CD14-positive monocyte (primary cell): ENCODE results near the gene FAM117A. TPM values are rescaled to one million over a fixed set of nuclear protein-coding genes. Genes with fewer than 3 reads are reported as not detected.

Experiments
- DNase-seq, 3 donors: peaks; one replicate each; pipeline ENCODE4 v3.0.0-alpha.2; 2011 to 2022
- H2AFZ ChIP-seq: 2 replicates; pipeline ENCODE4 v1.6.0; 2012; ENCODE audit warnings: mild to moderate bottlenecking, low read depth, low read length, inconsistent platforms; ENCODE audit not compliant: insufficient read depth, poor library complexity, severe bottlenecking
- H3K27ac ChIP-seq, 2 donors: 1 replicate in 1 of 2; 2 replicates in 1 of 2; pipeline ENCODE4 v1.5.1; 2012 to 2013; ENCODE audit warnings: low read length in 2 of 2, control low read depth in 1 of 2, inconsistent platforms in 1 of 2, low read depth in 1 of 2, mild to moderate bottlenecking in 1 of 2
- H3K27me3 ChIP-seq, 2 donors: one replicate each; pipeline versions ENCODE4 v1.6.0 to v1.6.1; 2011 to 2013; ENCODE audit warnings: low read length in 2 of 2; ENCODE audit not compliant: control insufficient read depth in 2 of 2, insufficient read depth in 2 of 2
- H3K36me3 ChIP-seq, 2 donors: replicated peaks in 1 of 2; 1 replicate in 1 of 2; 2 replicates in 1 of 2; pipeline versions ENCODE4 v1.5.1 to v1.6.1; 2012 to 2013; ENCODE audit warnings: low read length in 2 of 2, control low read depth in 1 of 2, inconsistent platforms in 1 of 2, mild to moderate bottlenecking in 1 of 2; ENCODE audit not compliant: insufficient read depth in 2 of 2, control insufficient read depth in 1 of 2
- H3K4me1 ChIP-seq, 2 donors: 1 replicate in 1 of 2; 2 replicates in 1 of 2; pipeline versions ENCODE4 v1.5.1 to v1.6.1; 2012 to 2013; ENCODE audit warnings: low read length in 2 of 2, control low read depth in 1 of 2, inconsistent platforms in 1 of 2, mild to moderate bottlenecking in 1 of 2, moderate library complexity in 1 of 2; ENCODE audit not compliant: insufficient read depth in 2 of 2, control insufficient read depth in 1 of 2
- H3K4me2 ChIP-seq: replicated peaks from 2 replicates; pipeline ENCODE3; 2012; ENCODE audit warnings: low read length, moderate library complexity, mild to moderate bottlenecking; ENCODE audit not compliant: poor library complexity, severe bottlenecking; ENCODE audit errors: extremely low read depth
- H3K4me3 ChIP-seq, 3 experiments: fragments of 200-600 bp in 1 of 3; sonication (generic) in 1 of 3; replicated peaks in 1 of 3; 1 replicate in 2 of 3; 2 replicates in 1 of 3; pipeline ENCODE4 v1.5.1; 2011 to 2013; ENCODE audit warnings: low read length in 3 of 3, mild to moderate bottlenecking in 3 of 3, control low read depth in 2 of 3, low read depth in 2 of 3, inconsistent platforms in 1 of 3, moderate library complexity in 1 of 3
- H3K79me2 ChIP-seq: 2 replicates; pipeline ENCODE4 v1.6.0; 2012; ENCODE audit warnings: mild to moderate bottlenecking, control low read depth, inconsistent platforms, low read length, moderate library complexity; ENCODE audit not compliant: insufficient read depth
- H3K9ac ChIP-seq: 2 replicates; pipeline ENCODE4 v1.6.0; 2017; ENCODE audit warnings: low read length, mild to moderate bottlenecking; ENCODE audit not compliant: insufficient read depth, poor library complexity, severe bottlenecking
- H3K9me3 ChIP-seq, 2 donors: replicated peaks in 1 of 2; 1 replicate in 1 of 2; 2 replicates in 1 of 2; pipeline versions ENCODE4 v1.5.1 to v1.6.1; 2012 to 2013; ENCODE audit warnings: low read length in 2 of 2, control low read depth in 1 of 2; ENCODE audit not compliant: control insufficient read depth in 1 of 2, insufficient read depth in 1 of 2
- H4K20me1 ChIP-seq: 2 replicates; pipeline ENCODE4 v1.6.0; 2012; ENCODE audit warnings: mild to moderate bottlenecking, low read length, control low read depth, moderate library complexity; ENCODE audit not compliant: insufficient read depth
- H3K27ac Mint-ChIP-seq, 7 donors: one replicate each; pipeline ENCODE4 v1.8.0; 2020; ENCODE audit warnings: mild to moderate bottlenecking in 7 of 7, mixed read lengths in 7 of 7, moderate library complexity in 6 of 7, inconsistent platforms in 2 of 7
- H3K27me3 Mint-ChIP-seq, 3 donors: one replicate each; pipeline ENCODE4 v1.8.0; 2021 to 2022; ENCODE audit warnings: low read depth in 3 of 3, mild to moderate bottlenecking in 3 of 3, mixed read lengths in 3 of 3, moderate library complexity in 3 of 3, inconsistent platforms in 1 of 3
- H3K36me3 Mint-ChIP-seq, 2 donors: one replicate each; pipeline ENCODE4 v1.8.0; 2020; ENCODE audit warnings: mixed read lengths in 2 of 2, inconsistent platforms in 1 of 2, mild to moderate bottlenecking in 1 of 2
- H3K4me1 Mint-ChIP-seq: one replicate; pipeline ENCODE4 v1.8.0; 2020; ENCODE audit warnings: mild to moderate bottlenecking, mixed read lengths
- H3K4me3 Mint-ChIP-seq, 2 donors: one replicate each; pipeline ENCODE4 v1.8.0; 2020; ENCODE audit warnings: mild to moderate bottlenecking in 2 of 2, mixed read lengths in 2 of 2, moderate library complexity in 1 of 2
- H3K9me3 Mint-ChIP-seq, 7 donors: one replicate each; pipeline ENCODE4 v1.8.0; 2020 to 2022; ENCODE audit warnings: mixed read lengths in 7 of 7, mild to moderate bottlenecking in 6 of 7, moderate library complexity in 6 of 7, inconsistent platforms in 2 of 7
- CTCF ChIP-seq: fragments of 200-600 bp; IDR thresholded peaks from one replicate; pipeline ENCODE4 v1.8.0; 2022; ENCODE audit warnings: antibody characterized with exemption, mild to moderate bottlenecking
- WGBS: methylation state at CpG from one replicate; pipeline ENCODE4 v1.1.5; 2013; ENCODE audit warnings: missing lambda C conversion rate; ENCODE audit not compliant: insufficient coverage; 5-methylcytosine and 5-hydroxymethylcytosine counted together
- intact Hi-C, 2 donors: fragments of 100-400 bp; cut with micrococcal nuclease; formaldehyde crosslinking; loops; one replicate each; pipeline versions ENCODE4 v1.15.0 to v1.15.1; 2023
- polyA plus RNA-seq, 3 donors: library from polyadenylated mRNA; depleted of rRNA in 1 of 3; unstranded in 2 of 3; stranded (reverse) in 1 of 3; fragments of 300-500 nt in 2 of 3; fragments of >200 nt in 1 of 3; fragmentation: Illumina TruSeq in 2 of 3; gene quantifications; 1 replicate in 2 of 3; 2 replicates in 1 of 3; pipeline ENCODE4 v1.2.3, GENCODE V29; 2012 to 2021

The FAM117A gene
- polyA plus RNA-seq, 3 donors: 11.8 to 34.9 (median 17.9) TPM

DNA sequence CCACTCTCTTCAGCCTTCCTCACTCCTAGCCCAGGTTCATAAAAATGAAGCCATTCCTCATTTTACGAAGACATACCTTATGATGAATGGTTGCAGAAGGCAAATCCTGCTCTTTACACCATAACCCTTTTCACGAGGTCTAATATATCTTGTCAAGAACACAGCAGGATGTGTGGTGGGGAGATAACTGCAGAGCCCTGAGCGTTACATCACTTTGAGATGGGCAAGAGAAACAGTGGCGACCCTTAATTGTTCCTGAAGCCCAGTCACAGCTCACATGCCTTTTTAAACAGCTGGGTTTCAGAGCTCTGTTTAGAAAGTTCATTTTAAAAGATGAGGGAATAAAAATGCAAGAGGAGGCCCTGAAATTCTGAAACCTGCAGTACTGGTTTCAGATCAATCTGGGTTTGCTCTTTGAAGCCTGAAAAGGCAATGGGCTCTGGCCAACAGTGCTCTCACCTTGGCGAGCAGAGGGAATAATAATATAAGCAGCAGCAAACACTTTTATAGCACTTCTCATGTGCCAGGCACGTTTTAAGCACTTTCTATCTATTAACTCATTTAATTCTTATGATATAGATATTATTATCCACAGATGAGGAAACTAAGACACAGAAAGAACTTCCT is 2.9 kb downstream of the FAM117A start:
- H3K27me3 ChIP-seq: no peaks in the 10 kb centered on the region
- no peak overlapping the region for H3K27ac ChIP-seq
- H3K36me3 ChIP-seq: peaks cover 10 to 12% of the 10 kb centered on the region in 2 donors
- intact Hi-C loops: loop anchor here in 1 of 2 donors (5.0 kb wide), 1 partner anchor 34 kb away; no protein-coding TSS in a partner anchor
- Mint-ChIP-seq H3K9me3 (peaks cover 0 to 2% (median 1%) of the 10 kb centered on the region in 7 donors), H3K27me3 (peaks cover 0 to 2% (median 0%) of the 10 kb centered on the region in 3 donors), H3K4me3 (no peak overlapping the region), H3K4me1 (peaks cover 60% of the 10 kb centered on the region), H3K27ac (peak overlapping the region in 4 of 7 donors; percentile 3 to 66 (median 38)), H3K36me3 (peaks cover 4 to 26% of the 10 kb centered on the region in 2 donors)
- H3K79me2 ChIP-seq: peaks cover 77% of the 10 kb centered on the region
- H3K4me2 ChIP-seq: no peak overlapping the region
- 40% methylated on average over 3 of the region's 6 CpGs for WGBS
- no peak overlapping the region for H3K9ac ChIP-seq
- H3K9me3 ChIP-seq: no peaks in the 10 kb centered on the region
- H3K4me1 ChIP-seq: peaks cover 32 to 51% of the 10 kb centered on the region in 2 donors
- H3K4me3 ChIP-seq: no peak overlapping the region
- H4K20me1 ChIP-seq: peaks cover 27% of the 10 kb centered on the region
- no peak overlapping the region for H2AFZ ChIP-seq
- no peak for TF ChIP-seq CTCF
- DNase-seq: no peak

DNA sequence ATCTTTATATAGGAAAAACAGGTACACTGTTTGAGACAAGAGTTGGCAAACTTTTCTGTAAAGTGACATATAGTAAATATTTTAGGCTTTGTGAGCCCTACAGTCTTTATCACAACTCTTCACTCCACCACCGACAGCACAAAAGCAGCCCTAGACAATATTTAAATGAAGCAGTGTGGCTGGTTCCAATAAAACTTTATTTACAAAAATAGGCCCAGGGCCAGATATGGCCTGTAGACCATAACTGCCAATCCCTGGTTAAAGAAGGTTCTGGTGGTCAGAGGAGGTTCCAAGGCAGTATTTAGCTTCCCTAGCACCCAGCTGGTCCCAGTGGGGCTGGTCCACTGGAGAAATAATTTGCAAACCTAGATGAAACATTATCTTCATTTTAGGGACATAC is 3.6 kb downstream of the FAM117A start:
- H3K79me2 ChIP-seq: peaks cover 85% of the 10 kb centered on the region
- peaks cover 32 to 48% of the 10 kb centered on the region in 2 donors for H3K4me1 ChIP-seq
- peaks cover 29% of the 10 kb centered on the region for H4K20me1 ChIP-seq
- H3K27ac ChIP-seq: no peak overlapping the region
- no CpG with 5 or more reads among the region's 1 CpG for WGBS
- H3K36me3 Mint-ChIP-seq: peaks cover 6 to 26% of the 10 kb centered on the region in 2 donors
- H3K4me3 ChIP-seq: no peak overlapping the region
- H3K4me1 Mint-ChIP-seq: peaks cover 62% of the 10 kb centered on the region
- H3K4me2 ChIP-seq: no peak overlapping the region
- peak overlapping the region in 1 of 7 donors; percentile 24 for H3K27ac Mint-ChIP-seq
- H3K27me3 ChIP-seq: no peaks in the 10 kb centered on the region
- H3K9me3 Mint-ChIP-seq: peaks cover 0 to 2% (median 1%) of the 10 kb centered on the region in 7 donors
- H3K27me3 Mint-ChIP-seq: peaks cover 0 to 2% (median 0%) of the 10 kb centered on the region in 3 donors
- TF ChIP-seq CTCF: no peak
- peaks cover 10 to 12% of the 10 kb centered on the region in 2 donors for H3K36me3 ChIP-seq
- no peak for DNase-seq
- no peaks in the 10 kb centered on the region for H3K9me3 ChIP-seq
- no peak overlapping the region for H3K4me3 Mint-ChIP-seq
- no peak overlapping the region for H2AFZ ChIP-seq
- intact Hi-C loops: loop anchor here in 1 of 2 donors (5.0 kb wide), 1 partner anchor 33 kb away; no protein-coding TSS in a partner anchor
- H3K9ac ChIP-seq: no peak overlapping the region
